H1 (cell line): ENCODE data around the gene NUDT3.

ENCODE experiments used
- ASH2L ChIP-seq: fragments of 200-600, 300-600 bp; sonication (generic); IDR thresholded peaks from one replicate; pipeline ENCODE4 v1.7.1; 2017; ENCODE audit warnings: low read length
- EGR1 ChIP-seq: IDR thresholded peaks from 2 replicates; pipeline ENCODE4 v1.6.1; 2011; ENCODE audit warnings: low read depth, low read length, borderline replicate concordance
- EP300 ChIP-seq, 2 experiments: IDR thresholded peaks; 1 replicate in 1 of 2; 2 replicates in 1 of 2; pipeline ENCODE4 v1.6.1; 2011 to 2012; ENCODE audit warnings: low read depth in 2 of 2, low read length in 2 of 2, mild to moderate bottlenecking in 2 of 2, borderline replicate concordance in 1 of 2, inconsistent platforms in 1 of 2, moderate library complexity in 1 of 2
- EZH2 ChIP-seq: fragments of 200-600 bp; sonication (generic); IDR thresholded peaks from 2 replicates; pipeline ENCODE4 v1.7.1; 2012; ENCODE audit warnings: low read depth, mild to moderate bottlenecking, moderate library complexity, low read length, inconsistent platforms; ENCODE audit not compliant: severe bottlenecking
- HDAC2 ChIP-seq, 2 experiments: fragments of 300-600 bp in 1 of 2; sonication (generic) in 1 of 2; IDR thresholded peaks; 2 replicates each; pipeline ENCODE4 v1.6.1; 2011 to 2012; ENCODE audit warnings: low read depth in 2 of 2, low read length in 2 of 2, mild to moderate bottlenecking in 2 of 2, moderate library complexity in 2 of 2, borderline replicate concordance in 1 of 2, inconsistent platforms in 1 of 2
- KDM5A ChIP-seq: fragments of 200-600 bp; IDR thresholded peaks from 2 replicates; pipeline ENCODE4 v1.7.1; 2012; ENCODE audit warnings: mild to moderate bottlenecking, low read length, inconsistent platforms, mixed read lengths
- MAFK ChIP-seq: IDR thresholded peaks from 2 replicates; pipeline ENCODE4 v1.6.1; 2012; ENCODE audit warnings: low read depth, mild to moderate bottlenecking, improper control_type of control experiment, low read length
- MAX ChIP-seq: IDR thresholded peaks from 2 replicates; pipeline ENCODE4 v1.6.1; 2012; ENCODE audit warnings: inconsistent platforms
- POLR2A ChIP-seq, 2 experiments: IDR thresholded peaks; 1 replicate in 1 of 2; 2 replicates in 1 of 2; pipeline ENCODE4 v1.6.1; 2011; ENCODE audit warnings: low read depth in 2 of 2, low read length in 2 of 2, mild to moderate bottlenecking in 2 of 2; ENCODE audit errors: control extremely low read depth in 1 of 2
- RAD21 ChIP-seq, 2 experiments: IDR thresholded peaks in 1 of 2; conservative IDR thresholded peaks in 1 of 2; 2 replicates each; pipeline ENCODE4 v1.6.1; 2011; ENCODE audit warnings: low read depth in 2 of 2, low read length in 2 of 2, improper control_type of control experiment in 1 of 2, inconsistent platforms in 1 of 2, mild to moderate bottlenecking in 1 of 2, moderate library complexity in 1 of 2
- TF ChIP-seq, protein P1 (sequence below), 3 experiments: IDR thresholded peaks; 1 replicate in 2 of 3; 2 replicates in 1 of 3; pipeline versions ENCODE4 v1.5.1 to v1.6.1; 2011; ENCODE audit warnings: low read length in 3 of 3, mild to moderate bottlenecking in 3 of 3, inconsistent platforms in 2 of 3, low read depth in 1 of 3, moderate library complexity in 1 of 3; ENCODE audit not compliant: insufficient read depth in 1 of 3; ENCODE audit errors: control extremely low read depth in 1 of 3

DNA sequence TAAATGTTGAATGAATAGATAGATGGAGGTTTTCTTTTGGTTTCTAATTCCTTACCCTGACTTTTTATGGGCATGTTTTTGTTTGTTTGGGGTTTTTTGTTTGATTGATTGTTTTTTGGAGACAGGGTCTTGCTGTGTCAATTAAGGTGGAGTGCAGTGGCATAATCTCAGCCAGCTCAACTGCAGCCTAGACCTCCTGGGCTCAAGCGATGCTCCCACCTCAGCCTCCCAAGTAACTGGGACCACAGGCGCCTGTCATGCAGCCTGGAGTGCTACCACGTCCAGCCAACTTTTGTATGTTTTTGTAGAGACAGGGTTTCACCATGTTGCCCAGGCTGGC is 1.5 kb upstream of the NUDT3 start:
- TF ChIP-seq EGR1 (no peak), EP300 (IDR thresholded peaks at IDR 0.05; ENCODE audit: borderline replicate concordance in 1 of 2, low read depth in 2 of 2, low read length in 2 of 2) (no peak), POLR2A (IDR thresholded peaks at IDR 0.05; ENCODE audit: control extremely low read depth in 1 of 2, low read depth in 2 of 2, low read length in 2 of 2) (no peak), MAFK (no peak), EZH2 (no peak), ASH2L (no peak), KDM5A (no peak), MAX (no peak), RAD21 (IDR thresholded peaks at IDR 0.05 in 1 of 2, conservative IDR thresholded peaks at IDR 0.05 in 1 of 2; ENCODE audit: low read depth in 2 of 2, low read length in 2 of 2) (no peak), HDAC2 (IDR thresholded peaks at IDR 0.05; ENCODE audit: borderline replicate concordance in 1 of 2, low read depth in 2 of 2, low read length in 2 of 2) (no peak)
- TF ChIP-seq, protein P1, sequence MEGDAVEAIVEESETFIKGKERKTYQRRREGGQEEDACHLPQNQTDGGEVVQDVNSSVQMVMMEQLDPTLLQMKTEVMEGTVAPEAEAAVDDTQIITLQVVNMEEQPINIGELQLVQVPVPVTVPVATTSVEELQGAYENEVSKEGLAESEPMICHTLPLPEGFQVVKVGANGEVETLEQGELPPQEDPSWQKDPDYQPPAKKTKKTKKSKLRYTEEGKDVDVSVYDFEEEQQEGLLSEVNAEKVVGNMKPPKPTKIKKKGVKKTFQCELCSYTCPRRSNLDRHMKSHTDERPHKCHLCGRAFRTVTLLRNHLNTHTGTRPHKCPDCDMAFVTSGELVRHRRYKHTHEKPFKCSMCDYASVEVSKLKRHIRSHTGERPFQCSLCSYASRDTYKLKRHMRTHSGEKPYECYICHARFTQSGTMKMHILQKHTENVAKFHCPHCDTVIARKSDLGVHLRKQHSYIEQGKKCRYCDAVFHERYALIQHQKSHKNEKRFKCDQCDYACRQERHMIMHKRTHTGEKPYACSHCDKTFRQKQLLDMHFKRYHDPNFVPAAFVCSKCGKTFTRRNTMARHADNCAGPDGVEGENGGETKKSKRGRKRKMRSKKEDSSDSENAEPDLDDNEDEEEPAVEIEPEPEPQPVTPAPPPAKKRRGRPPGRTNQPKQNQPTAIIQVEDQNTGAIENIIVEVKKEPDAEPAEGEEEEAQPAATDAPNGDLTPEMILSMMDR (IDR thresholded peaks at IDR 0.05; ENCODE audit: control extremely low read depth in 1 of 3, insufficient read depth in 1 of 3, low read depth in 1 of 3, low read length in 3 of 3): no peak
